Measurements from ENCODE around the gene AP4S1. TPM values are rescaled to one million over a fixed set of nuclear protein-coding genes. Genes with fewer than 3 reads are reported as not detected.
A peak's percentile ranks its signal among the peaks of the same experiment; 100 is the strongest.

The AP4S1 gene
- total and polyA plus RNA-seq, 11 donors = 6.4 to 11.9 (median 8.6) TPM

- no peak for DNase-seq
- ATAC-seq = no peak
- intact Hi-C loops (cut with DNase I) = loop anchor here in 1 of 10 donors (5.0 kb wide), 1 partner anchor 41 kb away; no protein-coding TSS in a partner anchor
- Histone ChIP-seq H3K36me3 (peaks cover 0 to 100% (median 100%) of the 10 kb centered on the region in 9 donors), H3K27me3 (no peaks in the 10 kb centered on the region), H3K4me3 (no peak overlapping the region), H3K4me1 (no peaks in the 10 kb centered on the region), H3K27ac (no peak overlapping the region), H3K9me3 (no peaks in the 10 kb centered on the region)
- TF ChIP-seq, protein P1, sequence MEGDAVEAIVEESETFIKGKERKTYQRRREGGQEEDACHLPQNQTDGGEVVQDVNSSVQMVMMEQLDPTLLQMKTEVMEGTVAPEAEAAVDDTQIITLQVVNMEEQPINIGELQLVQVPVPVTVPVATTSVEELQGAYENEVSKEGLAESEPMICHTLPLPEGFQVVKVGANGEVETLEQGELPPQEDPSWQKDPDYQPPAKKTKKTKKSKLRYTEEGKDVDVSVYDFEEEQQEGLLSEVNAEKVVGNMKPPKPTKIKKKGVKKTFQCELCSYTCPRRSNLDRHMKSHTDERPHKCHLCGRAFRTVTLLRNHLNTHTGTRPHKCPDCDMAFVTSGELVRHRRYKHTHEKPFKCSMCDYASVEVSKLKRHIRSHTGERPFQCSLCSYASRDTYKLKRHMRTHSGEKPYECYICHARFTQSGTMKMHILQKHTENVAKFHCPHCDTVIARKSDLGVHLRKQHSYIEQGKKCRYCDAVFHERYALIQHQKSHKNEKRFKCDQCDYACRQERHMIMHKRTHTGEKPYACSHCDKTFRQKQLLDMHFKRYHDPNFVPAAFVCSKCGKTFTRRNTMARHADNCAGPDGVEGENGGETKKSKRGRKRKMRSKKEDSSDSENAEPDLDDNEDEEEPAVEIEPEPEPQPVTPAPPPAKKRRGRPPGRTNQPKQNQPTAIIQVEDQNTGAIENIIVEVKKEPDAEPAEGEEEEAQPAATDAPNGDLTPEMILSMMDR (IDR thresholded peaks at IDR 0.05) = no peak
- no peak for TF ChIP-seq POLR2A (IDR thresholded peaks at IDR 0.05)
- 92 to 99% (median 96%) methylated on average over 2 of the region's 2 CpGs for WGBS, 4 donors
Observed at GRCh38 chr14:31110872-31111271, 85.4 kb downstream of the AP4S1 start.

- H3K36me3 ChIP-seq = peaks cover 0 to 100% (median 100%) of the 10 kb centered on the region in 9 donors
Observed at GRCh38 chr14:31113794-31114193, 88.3 kb downstream of the AP4S1 start.

DNA sequence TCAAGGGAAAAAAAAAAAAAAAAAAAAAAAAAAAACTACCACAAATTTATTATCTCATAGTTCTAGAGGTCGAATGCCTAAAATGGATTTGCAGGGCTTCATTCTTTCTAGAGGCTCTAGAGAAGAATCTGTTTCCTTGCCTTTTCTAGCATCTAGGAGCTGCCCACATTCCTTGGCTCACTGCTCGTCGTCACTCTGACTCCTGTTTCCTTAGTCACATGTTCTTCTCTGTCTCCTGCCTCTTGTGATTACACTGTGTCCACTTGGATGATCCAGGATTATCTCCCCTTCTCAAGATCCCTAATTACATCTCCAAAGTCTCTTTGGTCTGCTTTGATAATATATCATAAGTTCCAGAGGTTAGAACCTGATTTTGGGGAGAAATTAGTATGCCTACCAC, 93.4 kb downstream of the AP4S1 start:
- intact Hi-C loops (cut with DNase I) = no loop called here
- no peak for ATAC-seq
- WGBS, 4 donors = 51 to 67% (median 59%) methylated on average over 3 of the region's 3 CpGs
- no peaks in the 10 kb centered on the region for H3K9me3 ChIP-seq
- H3K27ac ChIP-seq = no peak overlapping the region
- H3K27me3 ChIP-seq = no peaks in the 10 kb centered on the region
- H3K4me1 ChIP-seq = no peaks in the 10 kb centered on the region
- no peak overlapping the region for H3K4me3 ChIP-seq
- TF ChIP-seq, protein P1 (IDR thresholded peaks at IDR 0.05) = no peak
- no peak for TF ChIP-seq POLR2A (IDR thresholded peaks at IDR 0.05)
- H3K36me3 ChIP-seq = peaks cover 0 to 100% (median 100%) of the 10 kb centered on the region in 9 donors
- DNase-seq = no peak

More at GRCh38 chr14:31113794-31114193, 88.3 kb downstream of the AP4S1 start:
- ATAC-seq (no peak), DNase-seq (no peak)
- H3K27ac ChIP-seq = no peak overlapping the region
- no peaks in the 10 kb centered on the region for H3K27me3 ChIP-seq
- TF ChIP-seq, protein P1 (IDR thresholded peaks at IDR 0.05) = no peak
- TF ChIP-seq POLR2A (IDR thresholded peaks at IDR 0.05) = no peak
- no peak overlapping the region for H3K4me3 ChIP-seq
- intact Hi-C loops (cut with DNase I) = loop anchor here in 1 of 10 donors (5.0 kb wide), 1 partner anchor 39 kb away; no protein-coding TSS in a partner anchor
- H3K9me3 ChIP-seq = no peaks in the 10 kb centered on the region
- no peaks in the 10 kb centered on the region for H3K4me1 ChIP-seq
- 79 to 98% (median 96%) methylated on average over 3 of the region's 3 CpGs for WGBS, 4 donors

DNA sequence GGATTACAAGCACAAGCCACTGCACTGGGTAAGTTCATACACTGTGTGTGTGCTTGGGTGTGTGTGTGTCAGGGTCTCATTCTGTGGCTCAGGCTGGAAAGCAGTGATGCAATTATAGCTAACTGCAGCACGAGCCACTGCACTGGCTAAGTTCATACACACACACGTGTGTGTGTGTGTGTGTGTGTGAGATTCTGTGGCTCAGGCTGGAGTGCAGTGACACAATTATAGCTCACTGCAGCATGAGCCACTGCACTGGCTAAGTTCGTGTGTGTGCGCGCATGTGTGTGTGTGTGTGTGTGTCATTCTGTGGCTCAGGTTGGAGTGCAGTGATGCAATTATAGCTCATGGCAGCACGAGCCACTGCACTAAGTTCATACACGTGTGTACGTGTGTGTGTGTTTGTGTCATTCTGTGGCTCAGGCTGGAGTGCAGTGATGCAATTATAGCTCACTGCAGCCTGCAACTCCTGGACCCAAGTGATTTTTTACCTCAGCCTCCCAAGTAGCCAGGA, 96.7 kb downstream of the AP4S1 start:
- TF ChIP-seq, protein P1 (IDR thresholded peaks at IDR 0.05) = no peak
- TF ChIP-seq POLR2A (IDR thresholded peaks at IDR 0.05) = no peak
- intact Hi-C loops (cut with DNase I) = loop anchor here in 2 of 10 donors (10.0 kb wide), 1 partner anchor 233 kb away; no protein-coding TSS in a partner anchor
- peaks cover 0 to 100% (median 97%) of the 10 kb centered on the region in 9 donors for H3K36me3 ChIP-seq
- no peak overlapping the region for H3K27ac ChIP-seq
- no peaks in the 10 kb centered on the region for H3K4me1 ChIP-seq
- no peaks in the 10 kb centered on the region for H3K27me3 ChIP-seq
- ATAC-seq = peak in 2 of 4 donors; percentile 12 to 38
- no peak overlapping the region for H3K4me3 ChIP-seq
- WGBS, 4 donors = 75 to 92% (median 82%) methylated on average over 7 to 8 of the region's 8 CpGs
- DNase-seq = no peak
- H3K9me3 ChIP-seq = no peaks in the 10 kb centered on the region
